HEK293 (cell line): ENCODE measurements around the gene SSR1.

Source experiments
- CTCF ChIA-PET: fragments of 350-600 bp; formaldehyde crosslinking; extraction: SDS; loops from one replicate; lab custom pipeline; 2021; ENCODE audit warnings: antibody characterized with exemption; lab: Yijun Ruan, JAX
- POLR2A ChIA-PET: fragments of 300-600 bp; formaldehyde crosslinking; extraction: SDS; loops from one replicate; lab custom pipeline; 2020; ENCODE audit warnings: antibody characterized with exemption, inconsistent platforms; lab: Yijun Ruan, JAX
- H3K27ac ChIP-seq: fragments of 200-500 bp; sonication (Bioruptor generic); 2 replicates; pipeline ENCODE4 v1.5.1; 2014; ENCODE audit warnings: low read depth, low read length, control low read depth, inconsistent platforms; ENCODE audit errors: extremely low read depth
- H3K36me3 ChIP-seq, 2 experiments: fragments of 200-500 bp in 1 of 2; sonication (Bioruptor generic) in 1 of 2; 1 replicate in 1 of 2; 2 replicates in 1 of 2; pipeline ENCODE4 v1.5.1; 2014 to 2017; ENCODE audit warnings: inconsistent platforms in 2 of 2, low read length in 2 of 2; ENCODE audit not compliant: control insufficient read depth in 2 of 2, insufficient read depth in 1 of 2
- H3K4me1 ChIP-seq: fragments of 200-500 bp; sonication (Bioruptor generic); 2 replicates; pipeline ENCODE4 v1.5.1; 2014; ENCODE audit warnings: mild to moderate bottlenecking, low read length, inconsistent platforms; ENCODE audit not compliant: control insufficient read depth, insufficient read depth
- H3K4me3 ChIP-seq: 2 replicates; pipeline ENCODE4 v1.5.1; 2011; ENCODE audit warnings: low read depth, mild to moderate bottlenecking, control low read depth, low read length, moderate library complexity
- H3K9me3 ChIP-seq: fragments of 200-500 bp; sonication (Bioruptor generic); 2 replicates; pipeline ENCODE4 v1.5.1; 2014; ENCODE audit warnings: low read depth, low read length, inconsistent platforms; ENCODE audit not compliant: control insufficient read depth, insufficient read depth
- GFI1B ChIP-seq: fragments of 450-650 bp; formaldehyde crosslinking; IDR thresholded peaks from 2 replicates; pipeline ENCODE4 v1.5.1; 2016; ENCODE audit warnings: missing biosample characterization, missing genetic modification characterization
- HOXD13 ChIP-seq: sonication (generic); formaldehyde crosslinking; IDR thresholded peaks from 2 replicates; pipeline ENCODE4 v1.8.0; 2022; ENCODE audit warnings: missing genetic modification reagents, borderline replicate concordance
- KLF1 ChIP-seq: fragments of 450-650 bp; formaldehyde crosslinking; IDR thresholded peaks from 2 replicates; pipeline ENCODE4 v1.5.1; 2016; ENCODE audit warnings: missing biosample characterization, missing genetic modification characterization
- KLF8 ChIP-seq: fragments of 450-650 bp; formaldehyde crosslinking; IDR thresholded peaks from 2 replicates; pipeline ENCODE4 v1.5.1; 2016; ENCODE audit warnings: missing biosample characterization, missing genetic modification characterization
- KLF9 ChIP-seq: fragments of 450-650 bp; formaldehyde crosslinking; IDR thresholded peaks from 2 replicates; pipeline ENCODE4 v1.5.1; 2016; ENCODE audit warnings: missing biosample characterization, missing genetic modification characterization, low read depth
- WT1 ChIP-seq: fragments of 450-650 bp; formaldehyde crosslinking; IDR thresholded peaks from 2 replicates; pipeline ENCODE4 v1.5.1; 2016; ENCODE audit warnings: missing biosample characterization, missing genetic modification characterization
- ZBTB1 ChIP-seq: fragments of 450-650 bp; formaldehyde crosslinking; IDR thresholded peaks from 2 replicates; pipeline ENCODE4 v1.5.1; 2016; ENCODE audit warnings: missing biosample characterization, missing genetic modification characterization
- ZBTB7A ChIP-seq: fragments of 450-650 bp; formaldehyde crosslinking; IDR thresholded peaks from 2 replicates; pipeline ENCODE4 v1.5.1; 2016; ENCODE audit warnings: low read depth, missing biosample characterization, missing genetic modification characterization
- ZEB2 ChIP-seq: fragments of 450-650 bp; formaldehyde crosslinking; IDR thresholded peaks from 2 replicates; pipeline ENCODE4 v1.5.1; 2016; ENCODE audit warnings: missing biosample characterization, missing genetic modification characterization
- ZFP69B ChIP-seq: fragments of 450-650 bp; formaldehyde crosslinking; IDR thresholded peaks from 2 replicates; pipeline ENCODE4 v1.5.1; 2016; ENCODE audit warnings: missing biosample characterization, missing genetic modification characterization
- ZNF10 ChIP-seq: fragments of 450-650 bp; formaldehyde crosslinking; IDR thresholded peaks from 2 replicates; pipeline ENCODE4 v1.5.1; 2017; ENCODE audit warnings: missing biosample characterization, missing genetic modification characterization
- ZNF132 ChIP-seq: fragments of 450-650 bp; formaldehyde crosslinking; IDR thresholded peaks from 2 replicates; pipeline ENCODE4 v1.5.1; 2017; ENCODE audit warnings: missing biosample characterization, missing genetic modification characterization, borderline replicate concordance
- ZNF211 ChIP-seq: fragments of 450-650 bp; formaldehyde crosslinking; IDR thresholded peaks from 2 replicates; pipeline ENCODE4 v1.5.1; 2016; ENCODE audit warnings: low read depth, missing biosample characterization, missing genetic modification characterization
- ZNF335 ChIP-seq: fragments of 450-650 bp; formaldehyde crosslinking; conservative IDR thresholded peaks from 2 replicates; pipeline ENCODE4 v1.5.1; 2016; ENCODE audit warnings: missing biosample characterization, missing genetic modification characterization
- ZNF391 ChIP-seq: fragments of 450-650 bp; formaldehyde crosslinking; IDR thresholded peaks from 2 replicates; pipeline ENCODE4 v1.5.1; 2016; ENCODE audit warnings: low read depth, missing biosample characterization, missing genetic modification characterization, borderline replicate concordance
- ZNF585B ChIP-seq: fragments of 450-650 bp; formaldehyde crosslinking; IDR thresholded peaks from 2 replicates; pipeline ENCODE4 v1.5.1; 2016; ENCODE audit warnings: missing biosample characterization, missing genetic modification characterization
- ZNF623 ChIP-seq: fragments of 450-650 bp; formaldehyde crosslinking; IDR thresholded peaks from 2 replicates; pipeline ENCODE4 v1.5.1; 2016; ENCODE audit warnings: missing biosample characterization, missing genetic modification characterization
- ZNF747 ChIP-seq: fragments of 450-650 bp; formaldehyde crosslinking; IDR thresholded peaks from 2 replicates; pipeline ENCODE4 v1.5.1; 2016; ENCODE audit warnings: missing biosample characterization, missing genetic modification characterization
- ZSCAN16 ChIP-seq: fragments of 450-650 bp; formaldehyde crosslinking; IDR thresholded peaks from 2 replicates; pipeline ENCODE4 v1.5.1; 2016; ENCODE audit warnings: missing biosample characterization, missing genetic modification characterization
- TF ChIP-seq, protein P1 (sequence below): fragments of 450-650 bp; IDR thresholded peaks from 2 replicates; pipeline ENCODE4 v1.5.1; 2018; ENCODE audit warnings: missing biosample characterization, missing genetic modification characterization
- TF ChIP-seq, protein P2 (sequence below): fragments of 450-650 bp; formaldehyde crosslinking; IDR thresholded peaks from 2 replicates; pipeline ENCODE4 v1.5.1; 2016; ENCODE audit warnings: missing biosample characterization, missing genetic modification characterization
- TF ChIP-seq, protein P3 (sequence below): fragments of 450-650 bp; IDR thresholded peaks from 2 replicates; pipeline ENCODE4 v1.5.1; 2018; ENCODE audit warnings: missing biosample characterization, mild to moderate bottlenecking, missing genetic modification characterization

The SSR1 gene

DNA sequence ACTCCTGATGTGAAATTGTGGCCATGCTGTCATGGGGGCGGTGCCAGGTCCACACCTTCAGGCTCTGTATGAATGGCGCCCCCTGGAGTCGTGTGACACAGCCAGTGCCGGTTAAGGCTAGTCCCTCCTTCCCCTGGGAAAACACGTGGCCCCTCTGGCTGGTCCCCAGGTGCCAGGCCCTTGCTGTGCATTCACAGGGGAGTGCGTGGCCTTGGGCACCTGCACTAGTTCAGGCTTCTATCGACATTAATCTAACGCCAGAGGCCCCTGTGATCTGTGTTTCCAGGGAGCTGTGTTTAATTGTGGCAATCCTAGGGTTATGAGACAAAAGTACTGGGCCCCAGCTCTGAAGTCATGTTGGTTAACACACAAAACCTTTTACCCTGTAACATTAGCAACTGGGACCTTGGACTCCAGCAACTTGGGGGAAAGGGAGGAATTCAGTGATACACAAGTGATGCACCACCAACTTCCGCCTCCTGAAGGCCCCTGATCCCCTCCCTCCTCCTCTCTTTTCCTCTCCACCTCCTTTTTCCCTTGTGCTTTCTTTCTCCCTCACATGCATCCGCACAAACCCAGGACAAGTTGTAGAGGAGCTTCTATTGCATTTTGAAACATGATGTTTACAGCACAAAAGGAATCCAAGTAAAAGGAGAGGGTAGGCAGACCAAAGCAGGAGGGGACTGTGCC is 74.0 kb downstream of the SSR1 start (continued):
- TF ChIP-seq, protein P1, sequence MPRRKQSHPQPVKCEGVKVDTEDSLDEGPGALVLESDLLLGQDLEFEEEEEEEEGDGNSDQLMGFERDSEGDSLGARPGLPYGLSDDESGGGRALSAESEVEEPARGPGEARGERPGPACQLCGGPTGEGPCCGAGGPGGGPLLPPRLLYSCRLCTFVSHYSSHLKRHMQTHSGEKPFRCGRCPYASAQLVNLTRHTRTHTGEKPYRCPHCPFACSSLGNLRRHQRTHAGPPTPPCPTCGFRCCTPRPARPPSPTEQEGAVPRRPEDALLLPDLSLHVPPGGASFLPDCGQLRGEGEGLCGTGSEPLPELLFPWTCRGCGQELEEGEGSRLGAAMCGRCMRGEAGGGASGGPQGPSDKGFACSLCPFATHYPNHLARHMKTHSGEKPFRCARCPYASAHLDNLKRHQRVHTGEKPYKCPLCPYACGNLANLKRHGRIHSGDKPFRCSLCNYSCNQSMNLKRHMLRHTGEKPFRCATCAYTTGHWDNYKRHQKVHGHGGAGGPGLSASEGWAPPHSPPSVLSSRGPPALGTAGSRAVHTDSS (tag by site-specific recombination): no peak
- TF ChIP-seq ZNF747 (tag by site-specific recombination) (no peak), ZSCAN16 (tag by site-specific recombination) (no peak), ZNF211 (no peak), ZNF10 (0 out of 2 replicates have a peak, but pooled peaks have one; percentile 39), ZNF335 (tag by site-specific recombination) (no peak), ZNF585B (tag by site-specific recombination) (no peak), HOXD13 (CRISPR knock-in tag) (no peak), KLF8 (peak; percentile 51; the same call in 1 of the 2 replicates), KLF9 (peak; percentile 74), ZNF132 (no peak), ZNF391 (tag by site-specific recombination) (no peak), ZEB2 (tag by site-specific recombination) (peak; percentile 43; the same call in 1 of the 2 replicates), WT1 (tag by site-specific recombination) (no peak), ZFP69B (no peak)
- TF ChIP-seq, protein P2, sequence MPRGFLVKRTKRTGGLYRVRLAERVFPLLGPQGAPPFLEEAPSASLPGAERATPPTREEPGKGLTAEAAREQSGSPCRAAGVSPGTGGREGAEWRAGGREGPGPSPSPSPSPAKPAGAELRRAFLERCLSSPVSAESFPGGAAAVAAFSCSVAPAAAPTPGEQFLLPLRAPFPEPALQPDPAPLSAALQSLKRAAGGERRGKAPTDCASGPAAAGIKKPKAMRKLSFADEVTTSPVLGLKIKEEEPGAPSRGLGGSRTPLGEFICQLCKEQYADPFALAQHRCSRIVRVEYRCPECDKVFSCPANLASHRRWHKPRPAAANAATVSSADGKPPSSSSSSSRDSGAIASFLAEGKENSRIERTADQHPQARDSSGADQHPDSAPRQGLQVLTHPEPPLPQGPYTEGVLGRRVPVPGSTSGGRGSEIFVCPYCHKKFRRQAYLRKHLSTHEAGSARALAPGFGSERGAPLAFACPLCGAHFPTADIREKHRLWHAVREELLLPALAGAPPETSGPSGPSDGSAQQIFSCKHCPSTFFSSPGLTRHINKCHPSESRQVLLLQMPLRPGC (tag by site-specific recombination): no peak

DNA sequence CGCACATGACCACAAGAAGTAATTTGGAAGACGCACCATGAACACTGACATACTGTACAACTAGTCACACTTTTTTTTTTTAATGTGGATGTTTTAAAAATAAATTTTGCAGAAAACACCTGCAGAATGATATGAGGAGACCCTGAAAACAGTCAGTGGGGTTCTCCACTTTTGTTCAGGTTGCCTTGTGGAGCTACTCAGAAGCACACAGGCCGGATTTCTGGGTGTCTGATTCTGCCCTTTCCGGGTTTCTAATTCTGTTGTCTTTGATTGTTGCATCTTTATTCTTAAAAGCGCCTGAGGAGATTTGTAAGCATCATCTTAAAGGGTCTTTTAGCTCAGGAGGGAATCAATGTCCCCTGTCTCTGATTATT is 74.5 kb downstream of the SSR1 start:
- CTCF ChIA-PET: interaction anchor here (0.6 to 3.0 kb wide), 51 partner anchors 10 to 1112 kb away, joined by 3 to 42 read pairs (median 4); partner anchors contain the start of genes CAGE1 and RIOK1

DNA sequence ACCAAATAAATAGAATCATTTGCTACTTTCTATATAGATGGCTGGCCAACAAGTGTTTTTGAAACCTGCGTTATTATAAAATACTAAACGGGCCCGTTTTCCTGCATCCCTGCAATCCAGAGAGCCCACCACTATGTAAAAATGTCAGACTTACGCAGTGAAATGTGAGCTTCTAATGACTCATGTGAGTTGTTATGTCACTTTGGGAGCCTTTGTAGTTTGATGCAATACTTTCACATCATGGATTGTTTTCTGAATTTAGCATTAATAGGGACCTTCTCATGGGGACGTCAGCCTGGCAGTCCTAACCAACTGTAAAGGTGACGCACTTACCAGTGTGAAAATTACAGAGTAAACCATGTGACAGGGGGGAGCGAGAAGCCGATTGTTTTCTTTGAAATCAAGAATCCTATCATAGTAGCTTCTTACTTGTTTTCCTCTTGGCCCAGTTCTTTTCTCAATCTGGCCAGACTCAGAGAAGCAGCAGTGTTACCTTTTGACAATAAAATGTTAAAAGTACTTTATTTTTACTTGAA is 75.3 kb downstream of the SSR1 start:
- peaks cover 0 to 47% of the 10 kb centered on the region in 2 experiments; a peak in 2 of 3 replicates for H3K36me3 ChIP-seq
- POLR2A ChIA-PET: no interaction called here
- TF ChIP-seq KLF1 (tag by site-specific recombination) (no peak), ZBTB7A (no peak), ZBTB1 (tag by site-specific recombination) (no peak), ZNF623 (tag by site-specific recombination) (no peak)
- no peak overlapping the region for H3K4me3 ChIP-seq
- no peaks in the 10 kb centered on the region for H3K9me3 ChIP-seq
- peaks cover 3% of the 10 kb centered on the region; the same call in 1 of the 2 replicates for H3K4me1 ChIP-seq
- CTCF ChIA-PET: interaction anchor here (0.6 to 3.0 kb wide), 18 partner anchors 18 to 1111 kb away, joined by 3 to 42 read pairs (median 4); no protein-coding TSS in a partner anchor
- no peak overlapping the region for H3K27ac ChIP-seq

More for the DNA sequence above, 74.5 kb downstream of the SSR1 start:
- POLR2A ChIA-PET: no interaction called here
- Histone ChIP-seq H3K27ac (no peak overlapping the region), H3K4me3 (no peak overlapping the region), H3K36me3 (peaks cover 0 to 46% of the 10 kb centered on the region in 2 experiments; a peak in 2 of 3 replicates), H3K9me3 (no peaks in the 10 kb centered on the region), H3K4me1 (peaks cover 3% of the 10 kb centered on the region; the same call in 1 of the 2 replicates)
- no peak for TF ChIP-seq GFI1B (tag by site-specific recombination)
- TF ChIP-seq, protein P3, sequence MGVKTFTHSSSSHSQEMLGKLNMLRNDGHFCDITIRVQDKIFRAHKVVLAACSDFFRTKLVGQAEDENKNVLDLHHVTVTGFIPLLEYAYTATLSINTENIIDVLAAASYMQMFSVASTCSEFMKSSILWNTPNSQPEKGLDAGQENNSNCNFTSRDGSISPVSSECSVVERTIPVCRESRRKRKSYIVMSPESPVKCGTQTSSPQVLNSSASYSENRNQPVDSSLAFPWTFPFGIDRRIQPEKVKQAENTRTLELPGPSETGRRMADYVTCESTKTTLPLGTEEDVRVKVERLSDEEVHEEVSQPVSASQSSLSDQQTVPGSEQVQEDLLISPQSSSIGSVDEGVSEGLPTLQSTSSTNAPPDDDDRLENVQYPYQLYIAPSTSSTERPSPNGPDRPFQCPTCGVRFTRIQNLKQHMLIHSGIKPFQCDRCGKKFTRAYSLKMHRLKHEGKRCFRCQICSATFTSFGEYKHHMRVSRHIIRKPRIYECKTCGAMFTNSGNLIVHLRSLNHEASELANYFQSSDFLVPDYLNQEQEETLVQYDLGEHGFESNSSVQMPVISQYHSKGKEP: 0 out of 2 replicates have a peak, but pooled peaks have one; percentile 1
